GM10248 (cell line): ENCODE measurements around the gene BOK.

ENCODE experiments used
- CTCF ChIA-PET: fragments of 300-600 bp; sonication (Branson Sonifier 250); formaldehyde crosslinking; extraction: SDS; loops from one replicate; lab custom pipeline; 2021; ENCODE audit warnings: antibody characterized with exemption; lab: Yijun Ruan, JAX
- POLR2A ChIA-PET: fragments of 350-650 bp; sonication (Branson Sonifier 250); formaldehyde crosslinking; extraction: SDS; loops from one replicate; lab custom pipeline; 2020; ENCODE audit warnings: antibody characterized with exemption; lab: Yijun Ruan, JAX
- DNase-seq: peaks from one replicate; pipeline ENCODE4 v3.0.0; 2012; ENCODE audit errors: extremely low spot score
- CTCF ChIP-seq: IDR thresholded peaks from 2 replicates; pipeline ENCODE4 v1.5.1; 2012; ENCODE audit warnings: mild to moderate bottlenecking, low read depth; ENCODE audit errors: extremely low read depth, missing control alignments, control extremely low read depth

BOK gene, protein sequence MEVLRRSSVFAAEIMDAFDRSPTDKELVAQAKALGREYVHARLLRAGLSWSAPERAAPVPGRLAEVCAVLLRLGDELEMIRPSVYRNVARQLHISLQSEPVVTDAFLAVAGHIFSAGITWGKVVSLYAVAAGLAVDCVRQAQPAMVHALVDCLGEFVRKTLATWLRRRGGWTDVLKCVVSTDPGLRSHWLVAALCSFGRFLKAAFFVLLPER

DNA sequence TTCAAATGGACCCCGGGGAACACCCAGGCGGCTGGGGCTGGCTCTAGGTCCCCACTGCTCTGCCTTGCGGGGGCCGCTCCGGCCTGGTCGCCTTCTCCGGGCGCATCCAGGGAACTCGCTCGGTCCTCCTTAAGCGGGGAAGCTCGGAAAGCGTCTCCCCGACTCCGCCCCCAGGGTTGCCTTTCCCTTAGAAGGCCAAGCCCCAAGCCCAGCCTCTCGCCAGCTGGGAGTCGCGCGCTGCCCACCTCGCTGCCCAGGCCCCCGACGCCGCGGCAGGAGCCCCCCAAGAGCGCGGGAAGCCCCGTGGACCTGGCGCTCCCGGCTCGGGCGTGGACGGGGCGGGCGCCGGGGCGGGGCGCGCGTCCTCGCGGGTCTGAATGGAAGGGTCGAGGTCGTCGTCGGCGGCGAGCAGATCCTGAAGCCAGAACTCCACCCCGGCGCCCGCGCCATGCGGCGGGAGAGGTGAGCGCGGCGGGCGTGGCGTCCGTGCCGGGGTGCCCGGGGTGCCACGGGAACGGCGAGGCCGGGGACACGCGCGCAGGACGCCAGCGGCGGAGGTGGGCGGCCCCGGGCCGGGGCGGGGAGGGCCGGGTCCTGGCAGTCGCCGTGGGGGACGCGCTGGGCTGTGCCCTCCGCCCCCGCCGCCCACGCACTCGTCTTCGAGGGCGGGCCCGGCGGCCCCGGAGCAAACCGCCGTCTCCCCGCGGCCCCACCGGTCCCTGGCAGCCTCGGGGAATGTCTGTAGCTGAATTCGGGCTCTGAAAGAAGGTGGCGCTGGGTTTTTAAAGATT lies at the start of gene BOK:
TSS of gene BOK (plus strand) at position 214 of the 791 bp plus-strand sequence. CDS start 739 bp downstream, outside the sequence.
- no peak for DNase-seq
- ChIA-PET CTCF (no interaction called here), POLR2A (no interaction called here)
- no peak for TF ChIP-seq CTCF

DNA sequence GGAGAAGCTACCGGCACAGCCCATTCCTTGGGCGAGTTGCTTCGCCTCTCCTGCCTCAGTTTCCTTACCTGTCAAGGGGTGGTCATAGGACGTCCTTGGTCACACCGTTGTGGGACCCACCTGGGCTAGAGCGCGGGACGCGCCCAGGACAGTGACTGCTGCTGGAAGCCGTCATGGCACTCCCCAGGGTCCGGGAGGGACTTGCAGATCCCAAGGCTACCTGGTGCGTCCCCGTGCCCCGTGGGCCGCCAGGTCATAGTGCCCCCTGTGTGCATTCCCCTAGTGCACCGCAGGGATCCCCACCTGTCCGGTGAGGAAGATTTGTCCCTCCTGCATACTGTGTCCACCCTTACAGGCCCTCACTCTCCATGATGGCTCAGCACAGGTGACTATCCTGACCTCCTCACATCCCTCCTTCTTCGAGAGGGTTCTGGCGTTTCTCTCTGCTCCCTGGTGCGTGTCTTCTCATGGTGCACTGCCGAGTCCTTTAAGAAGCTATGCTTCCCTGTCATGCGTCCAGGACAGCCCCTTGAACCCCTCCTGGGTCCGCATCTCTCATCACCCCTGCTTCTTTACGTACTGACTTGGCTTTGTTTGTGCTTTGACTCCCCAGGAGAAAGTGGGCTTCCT lies 49.3 kb upstream of the BOK start:
- ChIA-PET CTCF (no interaction called here), POLR2A (no interaction called here)
- no peak for DNase-seq
- no peak for TF ChIP-seq CTCF

- TF ChIP-seq CTCF, result no peak
- ChIA-PET POLR2A (no interaction called here), CTCF (interaction anchor here (1.8 kb wide), 1 partner anchor 100 kb away, joined by 4 read pairs; no protein-coding TSS in a partner anchor)
- DNase-seq, result no peak
Observed at GRCh38 chr2:241511091-241511741, 47.3 kb upstream of the BOK start.

DNA sequence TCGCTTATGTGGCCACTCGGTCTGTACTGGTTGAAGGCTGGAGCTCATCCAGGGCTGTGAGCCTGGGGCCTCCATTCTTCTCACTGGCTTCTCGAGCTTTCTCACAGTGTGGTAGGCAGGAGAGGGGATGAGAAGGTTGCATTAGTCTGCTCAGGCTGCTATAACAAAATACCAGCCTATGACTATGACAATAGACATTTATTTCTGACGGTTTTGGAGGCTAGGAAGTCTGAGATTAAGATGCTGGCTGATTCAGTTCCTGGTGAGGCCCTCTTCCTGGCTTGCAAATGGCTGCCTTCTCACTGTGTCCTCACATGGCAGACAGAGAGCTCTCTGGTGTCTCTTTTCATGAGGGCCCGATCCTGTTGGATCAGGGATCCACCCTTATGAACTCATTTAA lies 44.0 kb upstream of the BOK start:
- ChIA-PET CTCF (interaction anchor here (1.3 to 1.8 kb wide), 2 partner anchors 11 to 43 kb away, joined by 3 to 4 read pairs; no protein-coding TSS in a partner anchor), POLR2A (no interaction called here)
- TF ChIP-seq CTCF, result no peak
- no peak for DNase-seq

- CTCF ChIA-PET, result interaction anchor here (1.3 to 1.8 kb wide), 3 partner anchors 11 to 42 kb away, joined by 3 to 4 read pairs (median 3); no protein-coding TSS in a partner anchor
- TF ChIP-seq CTCF, result no peak
- POLR2A ChIA-PET, result no interaction called here
- DNase-seq, result peak; percentile 75
Observed at GRCh38 chr2:241514986-241515737, 43.4 kb upstream of the BOK start.
